CD4-positive, CD25-positive, alpha-beta regulatory T cell (primary cell): ENCODE data around the gene CCT5. TPM values are rescaled to one million over a fixed set of nuclear protein-coding genes. Genes with fewer than 3 reads are reported as not detected.

Experiments used
- ATAC-seq, 2 donors: fragments of 150-1000 bp; cut with Tn5 transposase; one replicate each; pipeline ENCODE4 v1.10.0; 2021; ENCODE audit warnings: low read depth in 2 of 2, moderate number of reproducible peaks in 2 of 2, moderate library complexity in 1 of 2
- DNase-seq, 3 donors: peaks; one replicate each; pipeline versions ENCODE4 v3.0.0 to v3.0.0-alpha.2; 2012 to 2022; ENCODE audit warnings: mixed read lengths in 1 of 3
- H3K27ac ChIP-seq: one replicate; pipeline ENCODE4 v1.7.0; 2013; ENCODE audit warnings: mild to moderate bottlenecking, low read length; ENCODE audit not compliant: insufficient read depth, poor library complexity, severe bottlenecking
- H3K27me3 ChIP-seq: one replicate; pipeline ENCODE4 v1.7.0; 2013; ENCODE audit warnings: low read length; ENCODE audit not compliant: control insufficient read depth, insufficient read depth
- H3K36me3 ChIP-seq: one replicate; pipeline ENCODE4 v1.7.0; 2013; ENCODE audit warnings: mild to moderate bottlenecking, low read length, moderate library complexity; ENCODE audit not compliant: control insufficient read depth, insufficient read depth
- H3K4me1 ChIP-seq: 2 replicates; pipeline ENCODE4 v1.7.0; 2013; ENCODE audit warnings: mild to moderate bottlenecking, low read length; ENCODE audit not compliant: insufficient read depth, control insufficient read depth, poor library complexity, severe bottlenecking
- H3K4me3 ChIP-seq: one replicate; pipeline ENCODE4 v1.7.0; 2013; ENCODE audit warnings: low read depth, mild to moderate bottlenecking, low read length, moderate library complexity
- H3K9me3 ChIP-seq, 2 experiments: 1 replicate in 1 of 2; 2 replicates in 1 of 2; pipeline ENCODE4 v1.7.0; 2013; ENCODE audit warnings: low read length in 2 of 2, mild to moderate bottlenecking in 1 of 2, moderate library complexity in 1 of 2; ENCODE audit not compliant: control insufficient read depth in 2 of 2
- H3K27ac Mint-ChIP-seq, 3 donors: one replicate each; pipeline ENCODE4 v1.8.0; 2020 to 2022; ENCODE audit warnings: mild to moderate bottlenecking in 3 of 3, mixed read lengths in 3 of 3, moderate library complexity in 2 of 3
- H3K27me3 Mint-ChIP-seq: one replicate; pipeline ENCODE4 v1.8.0; 2022; ENCODE audit warnings: mild to moderate bottlenecking, mixed read lengths
- H3K36me3 Mint-ChIP-seq: one replicate; pipeline ENCODE4 v1.8.0; 2020; ENCODE audit warnings: mixed read lengths
- H3K4me1 Mint-ChIP-seq, 4 donors: one replicate each; pipeline ENCODE4 v1.8.0; 2020 to 2022; ENCODE audit warnings: mixed read lengths in 4 of 4, mild to moderate bottlenecking in 1 of 4
- H3K4me3 Mint-ChIP-seq, 4 donors: one replicate each; pipeline ENCODE4 v1.8.0; 2020 to 2022; ENCODE audit warnings: mild to moderate bottlenecking in 4 of 4, mixed read lengths in 4 of 4, moderate library complexity in 3 of 4
- H3K9me3 Mint-ChIP-seq, 7 donors: one replicate each; pipeline ENCODE4 v1.8.0; 2020 to 2022; ENCODE audit warnings: mixed read lengths in 7 of 7, mild to moderate bottlenecking in 3 of 7, moderate library complexity in 2 of 7
- polyA plus RNA-seq, 4 donors: library from polyadenylated mRNA; unstranded; fragments of 300-500 nt; fragmentation: Illumina TruSeq; gene quantifications; one replicate each; pipeline ENCODE4 v1.2.3, GENCODE V29; 2021
- total RNA-seq: library from RNA; stranded (reverse); gene quantifications from one replicate; pipeline ENCODE4 v1.2.3, GENCODE V29; 2022

CCT5 gene
- total RNA-seq, result 65.1 TPM
- polyA plus RNA-seq, result 100 to 1,000 TPM; 187 to 212 (median 208) TPM

GRCh38 chr5:10249948-10250805 is at the start of gene CCT5:
TSS of gene CCT5 (plus strand) at chr5:10250280. CDS start at chr5:10250341, 61 bp downstream.
- Mint-ChIP-seq H3K4me1 (peaks cover 18 to 62% (median 43%) of the 10 kb centered on the region in 4 donors), H3K36me3 (peaks cover 13% of the 10 kb centered on the region), H3K27ac (peak within 1 kb of the TSS; percentile 99 to 100 (median 100)), H3K4me3 (peak within 1 kb of the TSS; percentile 94 to 99 (median 96)), H3K27me3 (peaks cover 6% of the 10 kb centered on the region), H3K9me3 (no peaks in the 10 kb centered on the region)
- Histone ChIP-seq H3K27ac (peak within 1 kb of the TSS; percentile 95), H3K36me3 (peaks cover 13% of the 10 kb centered on the region), H3K4me3 (peak within 1 kb of the TSS; percentile 96), H3K9me3 (no peaks in the 10 kb centered on the region), H3K4me1 (peaks cover 44% of the 10 kb centered on the region), H3K27me3 (no peaks in the 10 kb centered on the region)
- DNase-seq, result peak; percentile 88 to 98 (median 96)
- peak; percentile 81 to 83 for ATAC-seq

GRCh38 chr5:10201223-10201868 is 48.7 kb upstream of the CCT5 start:
- Mint-ChIP-seq H3K27ac (no peak overlapping the region), H3K36me3 (peaks cover 5% of the 10 kb centered on the region), H3K27me3 (no peaks in the 10 kb centered on the region), H3K4me3 (no peak overlapping the region), H3K4me1 (no peaks in the 10 kb centered on the region), H3K9me3 (peaks cover 2 to 22% (median 9%) of the 10 kb centered on the region in 7 donors)
- Histone ChIP-seq H3K36me3 (no peaks in the 10 kb centered on the region), H3K4me3 (no peak overlapping the region), H3K27me3 (peaks cover 2% of the 10 kb centered on the region), H3K9me3 (peaks cover 15 to 16% of the 10 kb centered on the region in 2 experiments), H3K4me1 (no peaks in the 10 kb centered on the region), H3K27ac (no peak overlapping the region)
- no peak for DNase-seq
- ATAC-seq, result no peak

GRCh38 chr5:10202089-10202910 is 47.8 kb upstream of the CCT5 start:
- no peaks in the 10 kb centered on the region for H3K27me3 Mint-ChIP-seq
- H3K36me3 Mint-ChIP-seq, result peaks cover 5% of the 10 kb centered on the region
- H3K4me3 Mint-ChIP-seq, result no peak overlapping the region
- ATAC-seq, result no peak
- Histone ChIP-seq H3K9me3 (peaks cover 15% of the 10 kb centered on the region in 2 experiments), H3K36me3 (no peaks in the 10 kb centered on the region), H3K4me1 (no peaks in the 10 kb centered on the region), H3K27me3 (peaks cover 2% of the 10 kb centered on the region), H3K4me3 (no peak overlapping the region), H3K27ac (no peak overlapping the region)
- H3K4me1 Mint-ChIP-seq, result no peaks in the 10 kb centered on the region
- H3K9me3 Mint-ChIP-seq, result peaks cover 2 to 20% (median 9%) of the 10 kb centered on the region in 7 donors
- DNase-seq, result no peak
- no peak overlapping the region for H3K27ac Mint-ChIP-seq

- Mint-ChIP-seq H3K36me3 (peaks cover 9% of the 10 kb centered on the region), H3K27ac (no peak overlapping the region), H3K27me3 (no peaks in the 10 kb centered on the region), H3K9me3 (peaks cover 0 to 3% (median 0%) of the 10 kb centered on the region in 7 donors), H3K4me3 (no peak overlapping the region), H3K4me1 (no peaks in the 10 kb centered on the region)
- no peaks in the 10 kb centered on the region for H3K4me1 ChIP-seq
- H3K36me3 ChIP-seq, result no peaks in the 10 kb centered on the region
- no peak for ATAC-seq
- H3K27me3 ChIP-seq, result no peaks in the 10 kb centered on the region
- no peak overlapping the region for H3K27ac ChIP-seq
- DNase-seq, result no peak
- no peaks in the 10 kb centered on the region for H3K9me3 ChIP-seq
- H3K4me3 ChIP-seq, result no peak overlapping the region
These were observed 41.1 kb upstream of the CCT5 start for GRCh38 chr5:10209004-10209403.

GRCh38 chr5:10213316-10213715 is 36.8 kb upstream of the CCT5 start:
- Mint-ChIP-seq H3K27me3 (no peaks in the 10 kb centered on the region), H3K27ac (no peak overlapping the region), H3K9me3 (peaks cover 0 to 3% (median 0%) of the 10 kb centered on the region in 7 donors), H3K4me3 (no peak overlapping the region), H3K4me1 (no peaks in the 10 kb centered on the region), H3K36me3 (peaks cover 4% of the 10 kb centered on the region)
- Histone ChIP-seq H3K36me3 (no peaks in the 10 kb centered on the region), H3K27me3 (no peaks in the 10 kb centered on the region), H3K4me1 (no peaks in the 10 kb centered on the region), H3K9me3 (no peaks in the 10 kb centered on the region), H3K27ac (no peak overlapping the region), H3K4me3 (no peak overlapping the region)
- no peak for DNase-seq
- no peak for ATAC-seq

GRCh38 chr5:10214041-10214440 is 36.0 kb upstream of the CCT5 start:
- Mint-ChIP-seq H3K27me3 (no peaks in the 10 kb centered on the region), H3K4me1 (no peaks in the 10 kb centered on the region)

GRCh38 chr5:10215366-10215765 is 34.7 kb upstream of the CCT5 start:
- ATAC-seq (no peak), DNase-seq (no peak)
- no peaks in the 10 kb centered on the region for H3K27me3 Mint-ChIP-seq
- no peaks in the 10 kb centered on the region for H3K4me1 ChIP-seq
- H3K4me1 Mint-ChIP-seq, result no peaks in the 10 kb centered on the region
- no peaks in the 10 kb centered on the region for H3K9me3 ChIP-seq
- H3K4me3 ChIP-seq, result no peak overlapping the region
- H3K27me3 ChIP-seq, result no peaks in the 10 kb centered on the region
- no peaks in the 10 kb centered on the region for H3K36me3 Mint-ChIP-seq
- no peak overlapping the region for H3K27ac ChIP-seq
- no peak overlapping the region for H3K27ac Mint-ChIP-seq
- no peaks in the 10 kb centered on the region for H3K36me3 ChIP-seq
- no peak overlapping the region for H3K4me3 Mint-ChIP-seq
- H3K9me3 Mint-ChIP-seq, result peaks cover 0 to 1% (median 0%) of the 10 kb centered on the region in 7 donors

More at GRCh38 chr5:10214041-10214440, 36.0 kb upstream of the CCT5 start:
- DNase-seq (no peak), ATAC-seq (no peak)
- H3K36me3 ChIP-seq, result no peaks in the 10 kb centered on the region
- H3K27ac ChIP-seq, result no peak overlapping the region
- no peak overlapping the region for H3K4me3 ChIP-seq
- H3K27ac Mint-ChIP-seq, result no peak overlapping the region
- H3K4me3 Mint-ChIP-seq, result no peak overlapping the region
- no peaks in the 10 kb centered on the region for H3K9me3 ChIP-seq
- no peaks in the 10 kb centered on the region for H3K36me3 Mint-ChIP-seq
- H3K4me1 ChIP-seq, result no peaks in the 10 kb centered on the region
- H3K27me3 ChIP-seq, result no peaks in the 10 kb centered on the region
- H3K9me3 Mint-ChIP-seq, result peaks cover 0 to 1% (median 0%) of the 10 kb centered on the region in 7 donors
